BE2C (cell line): Measurements from ENCODE around the gene CR1.
"Not testable (repeated sequence)": the region's sequence is repeated elsewhere in the genome, so short reads cannot be mapped to it uniquely, and the experiment has no call there.

Source experiments
- DNase-seq: peaks from one replicate; pipeline ENCODE4 v3.0.0-alpha.2; 2020
- H3K27me3 ChIP-seq: fragments of 250-450 bp; sonication (Bioruptor Pico); 2 replicates; pipeline ENCODE4 v1.5.1; 2020; ENCODE audit warnings: mild to moderate bottlenecking
- H3K36me3 ChIP-seq: fragments of 250-450 bp; sonication (Bioruptor Pico); 2 replicates; pipeline ENCODE4 v1.5.1; 2020; ENCODE audit warnings: mild to moderate bottlenecking
- H3K4me1 ChIP-seq: fragments of 250-450 bp; sonication (Bioruptor Pico); 2 replicates; pipeline ENCODE4 v1.5.1; 2020
- H3K4me3 ChIP-seq: 2 replicates; pipeline ENCODE4 v1.5.1; 2011; ENCODE audit warnings: low read depth, low read length
- H3K9me3 ChIP-seq: fragments of 250-450 bp; sonication (Bioruptor Pico); 2 replicates; pipeline ENCODE4 v1.5.1; 2020
- CTCF ChIP-seq: IDR thresholded peaks from 2 replicates; pipeline ENCODE4 v1.5.1; 2012; ENCODE audit warnings: mild to moderate bottlenecking, low read depth, low read length

CR1 gene

GRCh38 chr1:207474210-207474609 is 21.7 kb upstream of the CR1 start:
- TF ChIP-seq CTCF, result no peak
- Histone ChIP-seq H3K27me3 (peaks cover 35% of the 10 kb centered on the region), H3K36me3 (no peaks in the 10 kb centered on the region), H3K9me3 (no peaks in the 10 kb centered on the region), H3K4me3 (no peak overlapping the region), H3K4me1 (no peaks in the 10 kb centered on the region)
- no peak for DNase-seq

GRCh38 chr1:207486198-207486597 is 9.8 kb upstream of the CR1 start:
- Histone ChIP-seq H3K9me3 (no peaks in the 10 kb centered on the region), H3K4me1 (no peaks in the 10 kb centered on the region), H3K27me3 (peaks cover 63% of the 10 kb centered on the region), H3K4me3 (no peak overlapping the region), H3K36me3 (no peaks in the 10 kb centered on the region)
- TF ChIP-seq CTCF, result no peak
- no peak for DNase-seq

- no peaks in the 10 kb centered on the region for H3K36me3 ChIP-seq
- no peak for TF ChIP-seq CTCF
- no peak overlapping the region for H3K4me3 ChIP-seq
- no peak for DNase-seq
- H3K9me3 ChIP-seq, result no peaks in the 10 kb centered on the region
- H3K4me1 ChIP-seq, result no peaks in the 10 kb centered on the region
- peaks cover 63% of the 10 kb centered on the region for H3K27me3 ChIP-seq
These were observed 8.3 kb upstream of the CR1 start for GRCh38 chr1:207487636-207488035.

- no peak overlapping the region for H3K4me3 ChIP-seq
- TF ChIP-seq CTCF, result no peak
- H3K27me3 ChIP-seq, result peaks cover 61% of the 10 kb centered on the region
- H3K4me1 ChIP-seq, result no peaks in the 10 kb centered on the region
- H3K9me3 ChIP-seq, result no peaks in the 10 kb centered on the region
- no peaks in the 10 kb centered on the region for H3K36me3 ChIP-seq
- no peak for DNase-seq
These were observed 2.7 kb upstream of the CR1 start for GRCh38 chr1:207493212-207493611.

- Histone ChIP-seq H3K4me3 (no peak overlapping the region), H3K4me1 (no peaks in the 10 kb centered on the region), H3K9me3 (no peaks in the 10 kb centered on the region), H3K27me3 (peaks cover 62% of the 10 kb centered on the region), H3K36me3 (no peaks in the 10 kb centered on the region)
- no peak for DNase-seq
- no peak for TF ChIP-seq CTCF
These were observed 1.8 kb upstream of the CR1 start for GRCh38 chr1:207494171-207494570.

GRCh38 chr1:207495281-207495680 is 676 bp upstream of the CR1 start:
- peaks cover 71% of the 10 kb centered on the region for H3K27me3 ChIP-seq
- H3K4me1 ChIP-seq, H3K4me3 ChIP-seq, DNase-seq, H3K9me3 ChIP-seq, H3K36me3 ChIP-seq: not testable (repeated sequence)
- TF ChIP-seq CTCF, result peak; percentile 8; the same call in 1 of the 2 replicates
